HCT116 (cell line): ENCODE measurements around the gene RAPGEF6. TPM values are rescaled to one million over a fixed set of nuclear protein-coding genes. Genes with fewer than 3 reads are reported as not detected.

ENCODE experiments used
- ATAC-seq: fragments of 200-7000 bp; cut with Tn5 transposase; 2 replicates; pipeline ENCODE4 v1.9.1; 2020; ENCODE audit warnings: mild to moderate bottlenecking, moderate library complexity
- BruUV-seq: library from RNA; stranded (reverse); fragments of 400-500 nt; replicated peaks from 2 replicates; lab custom pipeline; 2021; lab: Mats Ljungman, UMichigan
- CTCF ChIA-PET: fragments of 300-600 bp; sonication (Branson Sonifier 250); formaldehyde crosslinking; loops from one replicate; lab custom pipeline; 2021; ENCODE audit warnings: antibody characterized with exemption; lab: Charles Lee
- POLR2A ChIA-PET: fragments of 300-600, 350-600 bp; sonication (Branson Sonifier 250); formaldehyde crosslinking; loops from one replicate; lab custom pipeline; 2021; ENCODE audit warnings: antibody characterized with exemption; lab: Charles Lee
- RAD21 ChIA-PET, 2 experiments: fragments of 300-600 bp; sonication (Branson Sonifier 250); formaldehyde crosslinking; loops; one replicate each; lab custom pipeline; 2023; ENCODE audit warnings: low total read pairs in 2 of 2; ENCODE audit not compliant: uncharacterized antibody in 2 of 2, unreplicated experiment in 2 of 2, low non-redundant PET in 1 of 2; lab: Charles Lee
- DNase-seq: peaks from one replicate; pipeline ENCODE4 v3.0.0-alpha.2; 2010; ENCODE audit warnings: low read depth, low spot score
- H2AFZ ChIP-seq: fragments of 200-600 bp; shearing (Covaris generic), sonication (generic); 2 replicates; pipeline ENCODE4 v1.6.1; 2017; ENCODE audit warnings: low read depth, mixed run types, mixed read lengths, antibody characterized with exemption, low read length; ENCODE audit not compliant: poor library complexity, severe bottlenecking
- H3K27ac ChIP-seq: 2 replicates; pipeline ENCODE4 v1.5.1; 2012; ENCODE audit warnings: low read depth, low read length
- H3K27me3 ChIP-seq: fragments of 200-600 bp; sonication (generic); 2 replicates; pipeline ENCODE4 v1.6.1; 2016; ENCODE audit warnings: mixed run types, low read length, mixed read lengths; ENCODE audit not compliant: insufficient read depth
- H3K36me3 ChIP-seq, 2 experiments: fragments of 200-500 bp in 1 of 2; fragments of 200-600 bp in 1 of 2; sonication (Bioruptor generic) in 1 of 2; sonication (generic) in 1 of 2; 2 replicates each; pipeline versions ENCODE4 v1.5.1 to v1.6.1; 2014 to 2016; ENCODE audit warnings: low read length in 2 of 2, inconsistent platforms in 1 of 2, mixed read lengths in 1 of 2, mixed run types in 1 of 2; ENCODE audit not compliant: insufficient read depth in 2 of 2, control insufficient read depth in 1 of 2
- H3K4me1 ChIP-seq, 2 experiments: fragments of 200-600 bp in 1 of 2; sonication (generic) in 1 of 2; 2 replicates each; pipeline versions ENCODE4 v1.5.1 to v1.6.1; 2012 to 2017; ENCODE audit warnings: low read length in 2 of 2, inconsistent platforms in 1 of 2, mild to moderate bottlenecking in 1 of 2, mixed read lengths in 1 of 2, mixed run types in 1 of 2, moderate library complexity in 1 of 2; ENCODE audit not compliant: insufficient read depth in 2 of 2, control insufficient read depth in 1 of 2
- H3K4me2 ChIP-seq: fragments of 200-600 bp; sonication (generic); 2 replicates; pipeline ENCODE4 v1.6.1; 2017; ENCODE audit warnings: mixed run types, low read length, mixed read lengths
- H3K4me3 ChIP-seq, 2 experiments: fragments of 200-600 bp in 1 of 2; sonication (generic) in 1 of 2; replicated peaks in 1 of 2; 2 replicates each; pipeline ENCODE4 v1.5.1; 2011 to 2016; ENCODE audit warnings: low read length in 2 of 2, control low read depth in 1 of 2, low read depth in 1 of 2, mild to moderate bottlenecking in 1 of 2, mixed read lengths in 1 of 2, mixed run types in 1 of 2
- H3K79me2 ChIP-seq: fragments of 200-600 bp; sonication (generic); 2 replicates; pipeline ENCODE4 v1.6.1; 2017; ENCODE audit warnings: mild to moderate bottlenecking, mixed run types, low read length, moderate library complexity, mixed read lengths; ENCODE audit not compliant: insufficient read depth
- H3K9ac ChIP-seq: fragments of 200-600 bp; sonication (generic); 2 replicates; pipeline ENCODE4 v1.6.1; 2016; ENCODE audit warnings: low read length, mixed read lengths
- H3K9me2 ChIP-seq: fragments of 200-600 bp; sonication (generic), shearing (Covaris generic); 2 replicates; pipeline ENCODE4 v1.6.1; 2017; ENCODE audit warnings: mixed run types, mild to moderate bottlenecking, moderate library complexity; ENCODE audit not compliant: insufficient read depth
- H3K9me3 ChIP-seq, 2 experiments: fragments of 200-500 bp in 1 of 2; fragments of 200-600 bp in 1 of 2; sonication (Bioruptor generic) in 1 of 2; sonication (generic) in 1 of 2; 2 replicates each; pipeline ENCODE4 v1.6.1; 2014 to 2017; ENCODE audit warnings: low read length in 2 of 2, mixed read lengths in 2 of 2, inconsistent platforms in 1 of 2, low read depth in 1 of 2, mild to moderate bottlenecking in 1 of 2, mixed run types in 1 of 2, moderate library complexity in 1 of 2; ENCODE audit not compliant: control insufficient read depth in 1 of 2, insufficient read depth in 1 of 2
- H4K20me1 ChIP-seq: fragments of 200-600 bp; sonication (generic), shearing (Covaris generic); 2 replicates; pipeline ENCODE4 v1.6.1; 2017; ENCODE audit warnings: mixed run types, mild to moderate bottlenecking, moderate library complexity; ENCODE audit not compliant: insufficient read depth
- CBX3 ChIP-seq: IDR thresholded peaks from 2 replicates; pipeline ENCODE4 v1.6.1; 2012; ENCODE audit warnings: low read depth
- EGR1 ChIP-seq: IDR thresholded peaks from 2 replicates; pipeline ENCODE4 v1.6.1; 2012; ENCODE audit warnings: low read depth
- FOSL1 ChIP-seq: IDR thresholded peaks from 2 replicates; pipeline ENCODE4 v1.6.1; 2012; ENCODE audit warnings: low read depth
- POLR2AphosphoS5 ChIP-seq: IDR thresholded peaks from 2 replicates; pipeline ENCODE4 v1.6.1; 2011; ENCODE audit warnings: mild to moderate bottlenecking, low read depth, low read length, moderate library complexity
- SRF ChIP-seq: IDR thresholded peaks from 2 replicates; pipeline ENCODE4 v1.6.1; 2012; ENCODE audit warnings: low read depth
- YY1 ChIP-seq: IDR thresholded peaks from 2 replicates; pipeline ENCODE4 v1.6.1; 2011; ENCODE audit warnings: low read length, low read depth, moderate library complexity, mild to moderate bottlenecking; ENCODE audit not compliant: insufficient replicate concordance; ENCODE audit errors: extremely low read depth
- intact Hi-C: fragments of 100-400 bp; cut with micrococcal nuclease; formaldehyde crosslinking; loops from 2 replicates; pipeline ENCODE4 v1.10.0; 2022
- total RNA-seq: library from RNA; stranded (reverse); gene quantifications from one replicate; pipeline ENCODE4 v1.2.1, GENCODE V29; 2021; ENCODE audit not compliant: unreplicated experiment
- TF ChIP-seq, protein P1 (sequence below): IDR thresholded peaks from 2 replicates; pipeline ENCODE4 v1.6.1; 2011; ENCODE audit warnings: mild to moderate bottlenecking, low read length, moderate library complexity; ENCODE audit not compliant: insufficient replicate concordance; ENCODE audit errors: extremely low read depth

The RAPGEF6 gene
- total RNA-seq, 1 experiment from 2014 or later, result 18.4 TPM

DNA sequence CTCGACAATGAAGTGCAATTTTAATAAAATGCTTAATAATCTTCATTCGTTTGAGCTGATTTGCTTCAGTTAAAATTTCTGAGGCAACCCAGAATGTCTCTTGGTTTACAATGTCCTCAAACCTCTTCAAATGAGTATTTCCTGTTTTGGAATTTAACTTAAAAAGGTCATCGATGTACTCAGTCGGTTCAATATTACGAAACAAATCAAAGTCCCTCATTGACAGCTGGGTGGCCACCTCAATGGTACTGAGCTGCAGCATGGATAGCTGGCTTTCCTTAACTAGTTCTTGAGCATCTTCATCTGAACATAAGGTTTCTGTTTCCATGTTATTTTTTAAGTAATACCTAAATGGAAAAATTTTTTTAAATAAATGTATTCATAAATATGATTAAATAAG, 173.3 kb downstream of the RAPGEF6 start (continued):
- TF ChIP-seq FOSL1, result no peak

DNA sequence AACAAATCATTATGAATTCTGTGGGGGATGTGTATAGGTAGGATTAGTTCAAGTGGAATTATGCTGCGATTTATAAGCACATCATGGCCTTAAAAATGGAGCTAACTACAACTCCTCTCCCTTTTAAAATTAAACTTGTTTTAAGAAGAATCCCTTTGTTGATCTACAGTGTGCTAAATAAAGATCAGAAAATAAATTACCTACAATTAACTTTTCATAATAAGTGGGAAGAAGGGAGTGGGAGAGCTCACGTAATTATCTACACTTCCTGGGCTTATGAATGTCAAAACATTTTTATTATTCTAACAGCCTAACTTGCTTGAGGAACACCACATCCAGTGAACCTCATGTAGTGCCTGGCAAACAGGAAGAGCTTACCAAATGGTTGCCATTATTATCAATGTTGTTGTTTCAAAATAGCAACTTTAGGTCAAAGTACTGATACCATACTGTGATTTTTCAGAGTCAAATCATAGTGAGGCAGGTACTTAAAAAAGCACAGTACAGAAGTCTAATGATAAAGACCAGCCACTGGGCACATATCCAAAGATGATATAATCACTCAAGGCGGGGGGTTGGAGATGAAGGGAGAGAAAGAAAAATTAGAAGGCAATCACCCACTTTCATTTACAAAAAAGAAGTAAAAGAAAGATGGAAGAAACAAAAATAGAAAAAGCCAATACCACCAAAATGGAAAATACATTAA, 174.0 kb downstream of the RAPGEF6 start:
- H3K9me3 ChIP-seq, result no peaks in the 10 kb centered on the region
- no peak for DNase-seq
- H3K9ac ChIP-seq, result no peak overlapping the region
- no peak overlapping the region for H3K4me2 ChIP-seq
- H3K79me2 ChIP-seq, result no peaks in the 10 kb centered on the region
- ChIA-PET POLR2A (no interaction called here), RAD21 (no interaction called here), CTCF (no interaction called here)
- no peak for ATAC-seq
- TF ChIP-seq SRF (no peak), YY1 (no peak), CBX3 (no peak), POLR2AphosphoS5 (no peak), FOSL1 (no peak), EGR1 (no peak)
- TF ChIP-seq, protein P1, sequence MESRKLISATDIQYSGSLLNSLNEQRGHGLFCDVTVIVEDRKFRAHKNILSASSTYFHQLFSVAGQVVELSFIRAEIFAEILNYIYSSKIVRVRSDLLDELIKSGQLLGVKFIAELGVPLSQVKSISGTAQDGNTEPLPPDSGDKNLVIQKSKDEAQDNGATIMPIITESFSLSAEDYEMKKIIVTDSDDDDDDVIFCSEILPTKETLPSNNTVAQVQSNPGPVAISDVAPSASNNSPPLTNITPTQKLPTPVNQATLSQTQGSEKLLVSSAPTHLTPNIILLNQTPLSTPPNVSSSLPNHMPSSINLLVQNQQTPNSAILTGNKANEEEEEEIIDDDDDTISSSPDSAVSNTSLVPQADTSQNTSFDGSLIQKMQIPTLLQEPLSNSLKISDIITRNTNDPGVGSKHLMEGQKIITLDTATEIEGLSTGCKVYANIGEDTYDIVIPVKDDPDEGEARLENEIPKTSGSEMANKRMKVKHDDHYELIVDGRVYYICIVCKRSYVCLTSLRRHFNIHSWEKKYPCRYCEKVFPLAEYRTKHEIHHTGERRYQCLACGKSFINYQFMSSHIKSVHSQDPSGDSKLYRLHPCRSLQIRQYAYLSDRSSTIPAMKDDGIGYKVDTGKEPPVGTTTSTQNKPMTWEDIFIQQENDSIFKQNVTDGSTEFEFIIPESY, result no peak
- no peak overlapping the region for H2AFZ ChIP-seq
- BruUV-seq, result no TSS peak
- no peaks in the 10 kb centered on the region for H3K27me3 ChIP-seq
- peaks cover 2 to 4% of the 10 kb centered on the region in 2 experiments; a peak in 1 of 4 replicates for H3K36me3 ChIP-seq
- H3K27ac ChIP-seq, result no peak overlapping the region
- intact Hi-C loops, result no loop called here
- H3K4me3 ChIP-seq, result no peak overlapping the region
- no peaks in the 10 kb centered on the region for H4K20me1 ChIP-seq
- no peaks in the 10 kb centered on the region for H3K4me1 ChIP-seq
- H3K9me2 ChIP-seq, result no peaks in the 10 kb centered on the region
